ENCODE measurements around the gene BSN. TPM values are rescaled to one million over a fixed set of nuclear protein-coding genes. Genes with fewer than 3 reads are reported as not detected.
A peak's percentile ranks its signal among the peaks of the same experiment; 100 is the strongest.

BSN gene
- total RNA-seq, 2 experiments from 2014 or later, result 0.09 TPM

DNA sequence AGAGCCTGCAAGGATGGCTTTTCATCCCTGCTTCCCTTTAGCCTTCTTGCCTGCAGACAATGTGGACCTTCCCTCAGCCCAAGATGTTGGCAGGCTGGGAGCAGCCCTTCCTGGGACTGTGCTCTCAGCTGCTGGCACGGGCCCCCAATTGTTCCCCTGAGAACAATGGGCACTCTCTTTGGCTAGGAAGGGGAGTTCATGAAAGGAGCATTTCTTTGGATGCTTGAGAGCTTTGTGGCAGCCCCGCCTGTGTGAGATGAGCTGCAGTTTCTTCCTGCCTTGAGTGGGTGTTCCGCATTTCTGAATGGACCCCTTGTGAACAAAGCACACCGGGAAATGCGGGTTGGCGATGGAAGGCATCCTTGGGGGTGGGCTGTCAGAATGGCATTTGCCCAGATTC, 35.0 kb upstream of the BSN start:
- Mint-ChIP-seq H3K4me3 (no peak overlapping the region), H3K27ac (no peak overlapping the region), H3K27me3 (no peaks in the 10 kb centered on the region), H3K36me3 (ENCODE audit: low read depth) (peaks cover 8% of the 10 kb centered on the region), H3K4me1 (ENCODE audit: low read depth) (peaks cover 5% of the 10 kb centered on the region), H3K9me3 (no peaks in the 10 kb centered on the region)
- no peak for DNase-seq
- TF ChIP-seq, protein P1, sequence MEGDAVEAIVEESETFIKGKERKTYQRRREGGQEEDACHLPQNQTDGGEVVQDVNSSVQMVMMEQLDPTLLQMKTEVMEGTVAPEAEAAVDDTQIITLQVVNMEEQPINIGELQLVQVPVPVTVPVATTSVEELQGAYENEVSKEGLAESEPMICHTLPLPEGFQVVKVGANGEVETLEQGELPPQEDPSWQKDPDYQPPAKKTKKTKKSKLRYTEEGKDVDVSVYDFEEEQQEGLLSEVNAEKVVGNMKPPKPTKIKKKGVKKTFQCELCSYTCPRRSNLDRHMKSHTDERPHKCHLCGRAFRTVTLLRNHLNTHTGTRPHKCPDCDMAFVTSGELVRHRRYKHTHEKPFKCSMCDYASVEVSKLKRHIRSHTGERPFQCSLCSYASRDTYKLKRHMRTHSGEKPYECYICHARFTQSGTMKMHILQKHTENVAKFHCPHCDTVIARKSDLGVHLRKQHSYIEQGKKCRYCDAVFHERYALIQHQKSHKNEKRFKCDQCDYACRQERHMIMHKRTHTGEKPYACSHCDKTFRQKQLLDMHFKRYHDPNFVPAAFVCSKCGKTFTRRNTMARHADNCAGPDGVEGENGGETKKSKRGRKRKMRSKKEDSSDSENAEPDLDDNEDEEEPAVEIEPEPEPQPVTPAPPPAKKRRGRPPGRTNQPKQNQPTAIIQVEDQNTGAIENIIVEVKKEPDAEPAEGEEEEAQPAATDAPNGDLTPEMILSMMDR (IDR thresholded peaks at IDR 0.05), result no peak
- ChIA-PET POLR2A (no interaction called here), CTCF (interaction anchor here (0.7 to 1.2 kb wide), 3 partner anchors 21 to 153 kb away, joined by 3 to 4 read pairs (median 3); no protein-coding TSS in a partner anchor)
- intact Hi-C loops (cut with micrococcal nuclease), result no loop called here
- no peak for ATAC-seq

DNA sequence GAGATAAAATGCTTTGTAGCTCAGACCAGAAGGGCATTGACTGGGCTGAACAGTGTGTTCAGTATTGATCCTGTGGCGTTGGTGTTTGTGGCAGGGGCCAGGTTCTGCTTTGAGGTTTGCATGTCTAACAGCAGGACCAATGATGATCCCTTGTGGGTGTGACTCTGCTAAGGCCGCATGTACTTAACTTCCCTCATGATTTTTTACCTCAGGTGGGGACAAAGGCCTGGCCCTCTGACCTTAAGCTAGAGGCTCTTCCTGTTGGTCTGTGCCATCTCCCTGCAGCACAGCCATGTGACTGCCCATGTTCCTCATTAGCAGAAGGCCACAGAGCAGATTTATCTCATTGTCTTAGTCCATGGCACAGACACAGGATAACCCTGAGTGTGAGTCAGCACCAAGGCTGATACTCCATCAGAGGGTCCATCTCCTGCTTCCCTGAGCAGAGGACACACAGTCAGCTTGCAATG, 34.3 kb upstream of the BSN start:
- intact Hi-C loops (cut with micrococcal nuclease), result no loop called here
- H3K36me3 Mint-ChIP-seq (ENCODE audit: low read depth), result peaks cover 8% of the 10 kb centered on the region
- DNase-seq (no peak), ATAC-seq (no peak)
- H3K27ac Mint-ChIP-seq, result no peak overlapping the region
- peaks cover 5% of the 10 kb centered on the region for H3K4me1 Mint-ChIP-seq (ENCODE audit: low read depth)
- TF ChIP-seq, protein P1 (IDR thresholded peaks at IDR 0.05), result no peak
- no peaks in the 10 kb centered on the region for H3K9me3 Mint-ChIP-seq
- H3K27me3 Mint-ChIP-seq, result no peaks in the 10 kb centered on the region
- H3K4me3 Mint-ChIP-seq, result no peak overlapping the region
- ChIA-PET POLR2A (no interaction called here), CTCF (interaction anchor here (0.7 to 2.5 kb wide), 6 partner anchors 10 to 153 kb away, joined by 3 to 10 read pairs (median 4); no protein-coding TSS in a partner anchor)

DNA sequence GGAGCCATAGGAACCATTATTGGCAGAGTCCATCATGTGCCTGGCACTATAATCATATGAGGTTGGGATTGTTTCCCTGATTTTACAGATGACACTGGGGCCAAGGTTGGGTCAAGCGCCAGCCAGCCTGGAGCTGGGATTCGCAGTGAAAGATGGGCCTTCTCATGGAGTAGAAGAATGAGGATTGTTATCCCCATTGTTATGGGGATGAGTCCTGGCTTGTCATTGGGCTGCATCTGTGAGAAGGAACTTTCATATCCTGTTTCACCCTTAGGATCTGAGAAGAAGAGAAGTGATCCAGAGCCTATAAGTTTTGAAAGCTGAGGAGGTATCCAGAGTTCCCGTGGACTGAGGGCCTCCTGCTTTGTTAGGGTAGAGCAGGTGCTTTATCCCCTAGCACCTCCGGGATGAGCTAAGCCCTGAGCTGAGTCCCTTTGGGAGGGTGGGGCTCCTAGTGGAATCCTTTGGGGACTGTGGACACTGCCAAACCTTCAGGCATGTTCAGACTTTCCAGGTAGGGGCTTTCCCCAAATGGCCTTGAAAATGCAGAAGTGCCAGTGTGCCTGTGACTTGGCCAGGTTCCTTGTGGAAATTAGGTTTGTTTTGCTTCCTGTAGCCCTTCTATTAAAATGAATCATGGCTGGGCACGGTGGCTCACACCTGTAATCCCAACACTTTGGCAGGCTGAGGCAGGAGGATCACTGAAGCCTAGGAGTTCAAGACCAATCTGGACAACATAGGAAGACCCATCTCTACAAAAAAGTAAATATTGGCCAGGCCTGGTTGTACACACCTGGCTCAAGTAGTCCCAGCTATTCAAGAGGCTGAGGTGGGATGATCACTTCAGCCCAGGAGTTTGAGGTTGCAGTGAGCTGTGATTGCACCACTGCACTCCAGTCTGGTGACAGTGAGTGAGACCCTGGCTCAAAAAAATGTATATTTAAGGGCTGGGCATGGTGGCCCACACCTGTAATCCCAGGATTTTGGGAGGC, 30.2 kb upstream of the BSN start:
- ChIA-PET POLR2A (interaction anchor here (1.0 to 1.8 kb wide), 2 partner anchors 10 to 24 kb away, joined by 4 to 5 read pairs; no protein-coding TSS in a partner anchor), CTCF (interaction anchor here (0.8 kb wide), 1 partner anchor 15 kb away, joined by 3 read pairs; no protein-coding TSS in a partner anchor)
- DNase-seq (no peak), ATAC-seq (no peak)
- intact Hi-C loops (cut with micrococcal nuclease), result no loop called here
- Mint-ChIP-seq H3K9me3 (no peaks in the 10 kb centered on the region), H3K36me3 (ENCODE audit: low read depth) (peaks cover 2% of the 10 kb centered on the region), H3K4me1 (ENCODE audit: low read depth) (peaks cover 7% of the 10 kb centered on the region), H3K27me3 (no peaks in the 10 kb centered on the region), H3K4me3 (no peak overlapping the region), H3K27ac (no peak overlapping the region)
- TF ChIP-seq, protein P1 (IDR thresholded peaks at IDR 0.05), result no peak

DNA sequence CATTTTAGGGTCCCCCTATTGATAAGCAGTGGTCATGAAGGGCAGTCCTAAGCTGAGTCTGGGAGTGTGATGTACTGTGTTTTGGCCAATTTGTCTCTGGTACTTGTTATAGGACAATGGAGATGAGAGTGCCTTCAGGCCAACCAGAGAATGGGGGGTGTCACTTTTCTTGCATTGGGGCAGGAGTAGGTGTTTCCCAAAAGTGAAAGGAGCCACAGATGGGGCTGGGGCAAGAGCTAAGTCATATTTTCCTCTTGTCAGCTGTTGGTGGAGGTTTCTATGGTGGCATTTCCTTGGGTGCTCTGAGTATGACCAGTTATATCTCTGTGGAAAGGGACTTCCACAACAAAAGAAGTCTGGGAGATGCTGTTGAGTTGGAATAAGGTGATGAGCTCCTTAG, 24.7 kb upstream of the BSN start:
- TF ChIP-seq, protein P1 (IDR thresholded peaks at IDR 0.05), result no peak
- intact Hi-C loops (cut with micrococcal nuclease), result no loop called here
- peak; percentile 53 for DNase-seq
- Mint-ChIP-seq H3K4me1 (ENCODE audit: low read depth) (peaks cover 24% of the 10 kb centered on the region), H3K4me3 (no peak overlapping the region), H3K27me3 (no peaks in the 10 kb centered on the region), H3K9me3 (no peaks in the 10 kb centered on the region), H3K36me3 (ENCODE audit: low read depth) (peaks cover 22% of the 10 kb centered on the region), H3K27ac (peak overlapping the region; percentile 73)
- CTCF ChIA-PET, result interaction anchor here (1.3 to 3.8 kb wide), 3 partner anchors 9 to 142 kb away, joined by 4 to 37 read pairs (median 5); no protein-coding TSS in a partner anchor
- POLR2A ChIA-PET, result no interaction called here
- peak; percentile 89 for ATAC-seq

DNA sequence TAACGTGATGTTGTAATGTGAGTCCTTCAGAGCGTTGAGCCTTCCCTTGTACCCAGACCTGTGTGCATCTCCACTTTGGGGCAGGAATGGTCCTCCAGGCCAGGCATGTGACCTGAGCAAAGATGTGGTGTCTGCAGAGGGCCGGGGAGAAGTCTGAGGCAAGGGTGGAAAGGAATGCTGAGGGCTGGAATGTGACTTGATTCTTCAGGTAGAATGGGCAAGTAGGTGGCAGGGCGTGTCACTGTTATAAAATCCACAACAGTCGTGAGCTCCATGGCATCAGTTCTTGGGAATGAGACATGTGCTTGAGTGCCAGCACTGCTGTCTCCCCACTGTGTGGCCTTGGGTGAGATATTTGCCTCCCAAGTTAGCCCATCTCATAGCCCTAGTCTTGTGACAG, 24.0 kb upstream of the BSN start:
- intact Hi-C loops (cut with micrococcal nuclease), result no loop called here
- POLR2A ChIA-PET, result no interaction called here
- ATAC-seq (no peak), DNase-seq (no peak)
- Mint-ChIP-seq H3K36me3 (ENCODE audit: low read depth) (peaks cover 21% of the 10 kb centered on the region), H3K4me1 (ENCODE audit: low read depth) (peaks cover 24% of the 10 kb centered on the region), H3K27ac (peak overlapping the region; percentile 73), H3K27me3 (no peaks in the 10 kb centered on the region), H3K4me3 (no peak overlapping the region), H3K9me3 (no peaks in the 10 kb centered on the region)
- CTCF ChIA-PET, result interaction anchor here (1.3 to 3.8 kb wide), 3 partner anchors 9 to 142 kb away, joined by 4 to 37 read pairs (median 5); no protein-coding TSS in a partner anchor
- TF ChIP-seq, protein P1 (IDR thresholded peaks at IDR 0.05), result no peak

All from activated CD8-positive, alpha-beta T cell treated with anti-CD3 and anti-CD28 coated beads for 36 hours (primary cell).